ENCODE results near the gene PRDM2.

DNA sequence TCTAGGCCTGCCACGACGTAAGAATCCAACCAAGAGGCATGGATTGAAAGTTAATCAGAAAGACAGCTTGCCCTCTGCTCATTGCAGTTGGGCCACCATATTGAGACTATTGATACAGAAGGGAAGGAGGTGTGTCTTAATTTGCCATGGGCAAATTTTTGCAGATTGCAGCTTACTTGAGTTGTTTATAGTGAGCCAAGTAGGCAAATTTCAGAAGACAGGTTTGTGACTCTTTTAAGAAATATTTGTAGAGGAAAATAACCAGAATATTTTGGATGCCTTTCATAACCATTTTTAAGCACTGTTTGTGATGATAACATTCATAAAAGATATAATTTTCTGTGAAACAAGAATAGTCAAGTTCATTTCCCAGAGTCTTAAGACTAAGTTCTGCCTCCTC, 74.1 kb downstream of the PRDM2 start:
- no peak for TF ChIP-seq ZNF274 (IDR thresholded peaks at IDR 0.05; ENCODE audit: low read depth, low read length)
- TF ChIP-seq SUZ12 (IDR thresholded peaks at IDR 0.05; ENCODE audit: extremely low read depth, insufficient read depth, insufficient read length): no peak

All from NT2/D1 (cell line).